Renal cortical epithelial cell (primary cell): Measurements from ENCODE around the gene ARSK. TPM values are rescaled to one million over a fixed set of nuclear protein-coding genes. Genes with fewer than 3 reads are reported as not detected.

Experiments
- DNase-seq: peaks from one replicate; pipeline ENCODE4 v3.0.0-alpha.2; 2011; ENCODE audit warnings: low read depth
- total RNA-seq: library from RNA; depleted of rRNA; stranded (reverse); fragments of >200 nt; gene quantifications from 2 replicates; pipeline ENCODE4 v1.2.3, GENCODE V29; 2014

The ARSK gene
- total RNA-seq = 9.0 and 11.7 TPM in 2 replicates

- DNase-seq = peak; percentile 98
Observed at GRCh38 chr5:95554647-95555548, at the start of gene ARSK, which contains the start of gene SKIC3. ARSK (plus strand) TSS chr5:95555101; CDS start chr5:95555279, 178 bp downstream. SKIC3 (minus strand) TSS chr5:95554977; CDS start chr5:95547150, 7,827 bp downstream.

DNA sequence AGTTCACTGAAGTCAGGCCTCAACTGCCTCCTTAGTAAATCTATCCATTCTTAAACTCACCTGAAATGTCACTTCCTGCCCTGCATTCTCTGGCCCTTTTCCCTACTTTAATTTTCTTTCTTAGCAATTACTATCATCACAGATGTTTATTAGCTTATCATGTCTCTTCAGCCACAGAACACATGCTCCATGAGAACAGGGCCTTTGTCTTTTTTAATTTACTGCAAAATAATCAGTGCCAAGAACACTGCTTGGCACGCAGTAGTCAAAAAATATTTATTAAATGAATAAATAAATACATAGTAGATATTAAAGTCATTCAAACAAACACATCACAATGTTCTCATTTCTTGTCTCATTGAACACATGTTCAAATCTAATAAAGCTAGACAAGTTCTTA is 46.4 kb upstream of the ARSK start:
- no peak for DNase-seq

GRCh38 chr5:95511606-95512005 is 43.3 kb upstream of the ARSK start:
- no peak for DNase-seq

DNA sequence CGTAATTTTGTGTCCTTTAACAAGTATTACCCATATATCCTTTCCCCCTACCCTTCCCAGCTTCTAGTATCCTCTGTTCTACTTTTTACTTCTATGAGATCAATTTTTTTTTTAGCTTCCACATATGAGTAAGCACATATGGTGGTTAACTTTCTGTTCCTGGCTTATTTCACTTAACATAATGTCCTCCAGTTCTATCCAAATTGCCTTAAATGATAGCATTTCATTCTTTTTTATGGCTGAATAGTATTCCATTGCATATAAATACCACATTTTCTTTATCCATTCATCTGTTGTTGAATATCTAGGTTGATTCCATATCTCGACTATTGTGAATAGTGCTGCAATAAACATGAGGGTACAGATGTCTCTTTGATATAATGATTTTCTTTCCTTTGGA is 36.5 kb upstream of the ARSK start:
- DNase-seq = no peak

DNA sequence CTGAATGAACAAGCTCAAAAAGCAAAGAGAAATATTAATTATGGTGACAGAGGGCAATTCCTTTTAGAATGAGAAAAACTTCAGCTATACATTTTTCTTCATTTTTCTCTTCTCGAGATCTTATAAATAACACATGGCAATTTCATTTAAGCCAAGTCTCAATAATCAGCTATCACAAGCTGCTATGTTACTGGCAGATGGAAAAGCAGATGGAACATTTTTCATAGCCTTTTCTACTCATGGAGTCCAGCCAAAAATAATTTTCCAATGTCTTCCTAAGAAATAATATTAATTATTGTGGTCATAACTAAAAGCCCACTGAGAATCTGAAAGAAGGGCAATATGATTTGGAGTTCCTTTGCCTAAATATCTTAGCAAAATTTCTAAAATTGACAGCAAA is 35.8 kb upstream of the ARSK start:
- no peak for DNase-seq

DNA sequence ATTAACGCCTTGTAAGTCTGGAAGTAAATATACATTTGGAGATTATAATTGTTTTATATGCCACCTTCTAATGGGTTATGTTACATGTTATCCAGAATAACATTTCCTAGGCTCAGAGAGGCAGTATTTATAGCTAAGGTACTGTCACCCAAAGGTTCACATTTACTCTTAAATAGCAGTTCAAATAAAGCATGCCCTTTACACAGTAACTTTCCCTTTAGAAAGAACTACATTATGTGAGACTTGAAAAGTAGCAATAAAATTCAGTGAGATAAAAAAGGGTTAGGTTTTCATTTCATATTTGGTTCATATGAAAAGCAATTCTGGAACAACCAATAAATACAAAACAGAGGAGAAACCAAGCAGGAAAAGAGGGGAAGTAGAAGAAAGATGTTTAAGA is 35.2 kb upstream of the ARSK start:
- no peak for DNase-seq

- no peak for DNase-seq
Observed at GRCh38 chr5:95520206-95520605, 34.7 kb upstream of the ARSK start.

GRCh38 chr5:95524423-95524822 is 30.5 kb upstream of the ARSK start:
- no peak for DNase-seq

DNA sequence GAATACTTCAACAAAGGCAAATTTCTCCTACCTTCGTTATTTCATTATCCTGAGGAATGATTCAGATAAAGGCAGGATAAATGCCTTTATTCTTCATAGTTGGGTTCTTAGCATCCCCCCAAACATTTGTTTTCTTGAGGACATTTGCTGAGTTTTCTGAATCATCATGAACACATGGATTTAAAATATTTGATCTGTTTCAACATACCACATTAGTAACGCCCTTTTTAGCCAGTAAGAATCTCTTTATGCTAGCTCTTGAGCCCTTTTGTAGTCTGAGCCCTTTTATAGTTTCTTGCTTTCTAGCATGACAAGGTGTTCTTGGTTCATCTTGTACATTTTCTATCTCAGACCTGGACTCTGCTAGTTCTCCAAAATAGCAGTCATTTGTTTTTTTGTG is 28.0 kb upstream of the ARSK start:
- DNase-seq = no peak

GRCh38 chr5:95528565-95528964 is 26.3 kb upstream of the ARSK start:
- DNase-seq = no peak

- peak; percentile 76 for DNase-seq
Observed at GRCh38 chr5:95530416-95530815, 24.5 kb upstream of the ARSK start.

DNA sequence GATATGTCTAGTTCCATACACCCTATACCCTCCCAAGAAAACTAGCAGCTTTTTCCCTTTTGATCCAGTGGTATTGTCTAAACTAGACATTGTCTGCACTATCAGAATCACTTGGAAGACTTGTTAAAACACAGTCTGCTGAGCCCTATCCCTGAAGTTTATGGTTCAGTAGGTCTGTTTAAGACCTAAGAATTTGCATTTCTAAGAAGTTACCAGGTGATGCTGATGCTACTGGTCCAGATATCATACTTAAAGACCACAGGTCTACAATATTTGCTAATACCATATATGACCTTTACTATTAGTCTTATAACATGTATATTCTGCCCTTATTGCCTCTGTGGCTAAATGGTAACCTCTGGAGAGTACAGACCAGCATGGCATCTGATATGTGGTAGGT is 23.4 kb upstream of the ARSK start:
- DNase-seq = no peak

DNA sequence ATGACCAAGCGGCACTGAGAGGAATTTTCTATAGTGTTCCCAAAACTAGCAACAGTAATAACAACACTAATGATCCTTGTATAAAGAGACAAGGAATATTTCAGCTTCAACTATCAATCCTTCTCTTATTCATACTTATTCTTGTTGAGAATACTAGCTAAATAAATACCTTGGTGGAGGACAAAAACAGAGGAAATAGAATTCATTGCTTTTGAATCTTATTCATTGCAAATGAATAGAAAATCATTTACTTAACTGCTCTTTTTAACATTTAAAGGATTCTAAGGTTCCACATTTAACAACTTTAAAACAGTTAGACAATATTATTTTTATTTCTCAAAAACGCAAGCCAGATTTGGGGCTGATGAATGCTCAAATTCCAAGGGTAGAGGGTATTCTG is 22.5 kb upstream of the ARSK start:
- DNase-seq = no peak

- no peak for DNase-seq
Observed at GRCh38 chr5:95533106-95533505, 21.8 kb upstream of the ARSK start.

DNA sequence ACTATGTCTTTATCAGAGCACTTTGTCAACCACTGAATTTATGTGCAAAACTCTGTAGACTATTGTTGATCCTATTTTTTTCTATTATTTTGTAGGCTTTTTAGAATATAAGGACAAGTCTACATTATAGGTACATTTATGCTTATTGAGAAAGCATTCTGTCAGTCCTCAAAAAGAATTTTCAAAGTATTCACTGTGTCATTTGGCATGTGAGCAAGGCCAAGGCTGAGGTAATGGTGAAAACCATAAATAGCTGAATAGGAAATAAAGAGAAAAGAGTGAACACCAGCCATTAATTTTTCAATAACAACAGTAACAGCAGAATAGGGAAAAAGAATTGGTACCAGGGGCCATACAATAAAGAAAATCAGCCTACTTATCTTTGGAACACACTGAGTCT is 21.1 kb upstream of the ARSK start:
- no peak for DNase-seq

DNA sequence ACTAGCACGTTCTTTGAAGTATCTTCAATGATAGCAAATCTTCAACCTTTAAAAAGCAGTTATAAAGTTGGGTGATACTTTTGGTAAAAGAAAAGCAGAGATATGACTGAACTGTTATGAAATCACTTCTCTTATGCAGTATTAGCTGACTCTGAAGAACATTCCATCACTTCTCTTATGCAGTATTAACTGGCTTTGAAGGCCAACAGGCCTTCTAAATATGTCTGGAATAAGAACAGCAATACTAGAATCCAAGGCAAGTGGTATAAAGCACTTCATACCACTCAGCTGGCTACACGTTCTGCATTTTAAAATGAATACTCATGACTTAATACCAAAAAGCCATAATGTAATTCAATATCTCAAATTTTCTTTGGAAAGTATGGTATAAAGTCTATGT is 17.4 kb upstream of the ARSK start:
- no peak for DNase-seq

GRCh38 chr5:95543017-95543705 is 11.7 kb upstream of the ARSK start:
- peak; percentile 47 for DNase-seq

- DNase-seq = no peak
Observed at GRCh38 chr5:95549030-95549429, 5.9 kb upstream of the ARSK start.

- DNase-seq = no peak
Observed at GRCh38 chr5:95554331-95554646, 612 bp upstream of the ARSK start.

- no peak for DNase-seq
Observed at GRCh38 chr5:95555553-95555952, 652 bp downstream of the ARSK start.

GRCh38 chr5:95557841-95558240 is 2.9 kb downstream of the ARSK start:
- no peak for DNase-seq

DNA sequence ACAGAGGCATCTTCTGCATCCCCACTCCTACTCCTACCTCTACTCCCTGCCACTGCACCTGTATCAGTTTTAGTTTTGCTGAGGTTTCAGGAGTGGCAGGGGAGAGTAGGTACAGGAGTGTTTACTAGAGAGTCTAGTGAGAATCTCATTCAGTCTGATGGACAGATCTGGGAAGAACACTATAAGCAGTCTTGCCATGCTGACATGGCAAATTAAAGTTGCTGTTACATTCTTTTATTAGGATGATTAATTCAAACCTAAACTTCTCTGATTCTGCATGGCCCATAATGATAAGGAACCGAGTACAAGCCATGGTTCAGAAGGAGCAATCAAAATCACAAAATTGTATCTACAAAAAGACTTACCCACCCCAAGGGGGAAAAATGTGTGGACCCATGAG is 7.4 kb downstream of the ARSK start:
- DNase-seq = no peak

GRCh38 chr5:95563367-95563766 is 8.5 kb downstream of the ARSK start:
- no peak for DNase-seq
